Stimulated activated naive CD8-positive, alpha-beta T cell treated with anti-CD3 and anti-CD28 coated beads, Interleukin-15, Interleukin-2, amounts not matched to agents 100 ng/mL and 50 ng/mL, for 24 hours (primary cell): ENCODE results near the gene CUL2.
A peak's percentile ranks its signal among the peaks of the same experiment; 100 is the strongest.

ENCODE experiments used
- H3K27ac Mint-ChIP-seq: one replicate; pipeline ENCODE4 v1.8.0; 2021; ENCODE audit warnings: mild to moderate bottlenecking, mixed read lengths
- H3K27me3 Mint-ChIP-seq: one replicate; pipeline ENCODE4 v1.8.0; 2021; ENCODE audit warnings: mixed read lengths
- H3K36me3 Mint-ChIP-seq: one replicate; pipeline ENCODE4 v1.8.0; 2021; ENCODE audit warnings: low read depth, mixed read lengths
- H3K4me1 Mint-ChIP-seq: one replicate; pipeline ENCODE4 v1.8.0; 2021; ENCODE audit warnings: low read depth, mixed read lengths
- H3K4me3 Mint-ChIP-seq: one replicate; pipeline ENCODE4 v1.8.0; 2021; ENCODE audit warnings: mild to moderate bottlenecking, mixed read lengths
- H3K9me3 Mint-ChIP-seq: one replicate; pipeline ENCODE4 v1.8.0; 2021; ENCODE audit warnings: mixed read lengths

Gene CUL2

GRCh38 chr10:35019041-35020024 is 70.8 kb downstream of the CUL2 start:
- Mint-ChIP-seq H3K27ac (peak overlapping the region; percentile 14), H3K9me3 (no peaks in the 10 kb centered on the region), H3K4me1 (no peaks in the 10 kb centered on the region), H3K27me3 (no peaks in the 10 kb centered on the region), H3K4me3 (no peak overlapping the region), H3K36me3 (peaks cover 41% of the 10 kb centered on the region)

DNA sequence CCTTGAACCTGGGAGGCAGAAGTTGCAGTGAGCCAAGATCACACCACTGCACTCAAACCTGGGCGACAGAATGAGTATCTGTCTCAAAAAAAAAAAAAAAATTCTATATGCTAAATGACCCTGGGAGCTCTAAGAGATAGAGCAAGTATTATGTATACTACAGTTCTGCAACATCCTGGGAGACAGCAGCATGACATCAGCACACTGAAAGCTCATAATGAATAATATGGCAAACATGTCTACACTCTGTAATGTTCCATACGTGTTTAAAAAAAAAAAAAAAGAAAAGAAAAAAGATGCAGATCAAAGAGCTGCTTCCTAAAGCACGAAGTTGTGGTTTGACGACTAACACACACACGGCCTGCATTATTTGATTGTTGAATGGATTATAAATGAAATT is 72.5 kb downstream of the CUL2 start:
- no peak overlapping the region for H3K27ac Mint-ChIP-seq

DNA sequence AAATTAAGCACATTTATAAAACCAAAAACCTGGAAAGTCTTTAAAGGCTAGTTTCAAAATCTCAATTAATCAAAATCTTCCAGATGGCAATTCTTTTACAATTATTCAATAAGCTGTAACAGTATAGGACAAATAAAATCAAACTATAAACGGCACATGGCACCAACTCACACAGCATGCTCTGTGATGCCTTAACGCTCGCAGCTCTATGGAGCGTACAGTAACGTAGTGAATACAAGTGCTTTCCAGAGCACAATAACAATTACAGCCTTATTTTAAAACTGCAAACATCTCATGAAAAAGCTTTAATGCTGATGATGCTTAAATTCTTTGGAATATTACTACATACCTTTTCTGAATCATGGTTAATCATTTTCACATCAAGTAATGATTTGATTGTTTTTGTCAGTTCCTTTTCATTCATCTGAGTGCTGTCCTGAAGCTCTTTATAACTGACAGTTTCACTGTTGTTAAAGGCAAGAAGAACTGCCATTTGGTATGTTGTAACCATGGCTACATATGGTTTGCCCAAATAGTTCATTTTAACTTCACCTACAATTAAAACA is 74.2 kb downstream of the CUL2 start:
- Mint-ChIP-seq H3K4me1 (no peaks in the 10 kb centered on the region), H3K9me3 (no peaks in the 10 kb centered on the region), H3K27ac (no peak overlapping the region), H3K27me3 (no peaks in the 10 kb centered on the region), H3K4me3 (no peak overlapping the region), H3K36me3 (peaks cover 44% of the 10 kb centered on the region)

More for the DNA sequence above, 72.5 kb downstream of the CUL2 start:
- Mint-ChIP-seq H3K36me3 (peaks cover 41% of the 10 kb centered on the region), H3K4me1 (no peaks in the 10 kb centered on the region), H3K9me3 (no peaks in the 10 kb centered on the region), H3K4me3 (no peak overlapping the region), H3K27me3 (no peaks in the 10 kb centered on the region)

DNA sequence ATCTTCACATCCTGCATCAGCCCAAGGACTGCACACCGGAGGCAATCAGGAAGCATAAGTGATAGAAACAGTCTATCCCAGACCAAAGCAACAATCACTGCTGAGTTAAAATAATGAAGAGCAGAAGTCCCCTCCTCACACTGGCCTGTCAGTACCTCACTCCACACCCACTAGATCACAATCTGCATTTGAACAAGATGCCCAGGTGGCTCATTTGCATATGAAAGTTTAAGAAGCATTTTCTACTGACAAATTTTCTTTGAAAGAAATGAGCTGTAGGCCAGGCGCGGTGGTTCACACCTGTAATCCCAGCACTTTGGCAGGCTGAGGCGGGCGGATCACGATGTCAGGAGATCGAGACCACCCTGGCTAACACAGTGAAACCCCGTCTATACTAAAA is 77.4 kb downstream of the CUL2 start:
- no peaks in the 10 kb centered on the region for H3K27me3 Mint-ChIP-seq
- H3K9me3 Mint-ChIP-seq: no peaks in the 10 kb centered on the region
- no peak overlapping the region for H3K4me3 Mint-ChIP-seq
- no peak overlapping the region for H3K27ac Mint-ChIP-seq
- H3K4me1 Mint-ChIP-seq: no peaks in the 10 kb centered on the region
- peaks cover 49% of the 10 kb centered on the region for H3K36me3 Mint-ChIP-seq

- no peak overlapping the region for H3K27ac Mint-ChIP-seq
- no peak overlapping the region for H3K4me3 Mint-ChIP-seq
- H3K27me3 Mint-ChIP-seq: no peaks in the 10 kb centered on the region
- H3K36me3 Mint-ChIP-seq: peaks cover 50% of the 10 kb centered on the region
- no peaks in the 10 kb centered on the region for H3K4me1 Mint-ChIP-seq
- H3K9me3 Mint-ChIP-seq: no peaks in the 10 kb centered on the region
Measured at GRCh38 chr10:35011771-35012191, 78.4 kb downstream of the CUL2 start.

GRCh38 chr10:35007858-35008301 is 82.3 kb downstream of the CUL2 start:
- H3K4me1 Mint-ChIP-seq: no peaks in the 10 kb centered on the region
- no peak overlapping the region for H3K27ac Mint-ChIP-seq
- H3K36me3 Mint-ChIP-seq: peaks cover 36% of the 10 kb centered on the region
- H3K9me3 Mint-ChIP-seq: no peaks in the 10 kb centered on the region
- H3K4me3 Mint-ChIP-seq: no peak overlapping the region
- no peaks in the 10 kb centered on the region for H3K27me3 Mint-ChIP-seq

GRCh38 chr10:35006836-35007235 is 83.3 kb downstream of the CUL2 start:
- Mint-ChIP-seq H3K4me1 (no peaks in the 10 kb centered on the region), H3K4me3 (no peak overlapping the region), H3K36me3 (peaks cover 26% of the 10 kb centered on the region), H3K27ac (no peak overlapping the region), H3K27me3 (no peaks in the 10 kb centered on the region), H3K9me3 (no peaks in the 10 kb centered on the region)

GRCh38 chr10:35005868-35006267 is 84.3 kb downstream of the CUL2 start:
- Mint-ChIP-seq H3K27me3 (no peaks in the 10 kb centered on the region), H3K4me1 (no peaks in the 10 kb centered on the region), H3K9me3 (no peaks in the 10 kb centered on the region), H3K4me3 (no peak overlapping the region), H3K27ac (peak overlapping the region; percentile 0), H3K36me3 (peaks cover 20% of the 10 kb centered on the region)

- Mint-ChIP-seq H3K27ac (no peak overlapping the region), H3K27me3 (no peaks in the 10 kb centered on the region), H3K9me3 (no peaks in the 10 kb centered on the region), H3K36me3 (peaks cover 10% of the 10 kb centered on the region), H3K4me3 (no peak overlapping the region), H3K4me1 (no peaks in the 10 kb centered on the region)
Measured at GRCh38 chr10:35004651-35005050, 85.5 kb downstream of the CUL2 start.

DNA sequence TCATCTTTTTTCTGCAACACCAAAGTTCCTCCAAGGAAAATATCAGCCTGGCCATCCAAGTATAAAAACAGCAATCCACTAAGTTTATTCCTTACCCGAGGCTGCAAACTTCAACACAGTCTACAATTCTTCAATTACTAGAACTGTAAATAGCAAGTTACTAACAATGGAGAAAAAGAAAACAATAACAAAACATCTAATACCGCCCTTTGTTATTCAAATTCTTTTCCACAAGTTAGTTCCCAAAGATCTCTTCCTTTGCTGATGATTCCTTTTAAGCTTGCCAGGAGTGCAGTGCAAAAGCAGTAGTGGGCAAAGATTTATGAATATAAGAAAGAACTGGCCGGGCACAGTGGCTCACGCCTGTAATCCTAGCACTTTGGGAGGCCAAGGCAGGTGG is 86.2 kb downstream of the CUL2 start:
- Mint-ChIP-seq H3K27me3 (no peaks in the 10 kb centered on the region), H3K4me1 (no peaks in the 10 kb centered on the region), H3K4me3 (no peak overlapping the region), H3K9me3 (no peaks in the 10 kb centered on the region), H3K36me3 (peaks cover 10% of the 10 kb centered on the region), H3K27ac (no peak overlapping the region)

- Mint-ChIP-seq H3K27ac (no peak overlapping the region), H3K9me3 (no peaks in the 10 kb centered on the region), H3K4me1 (no peaks in the 10 kb centered on the region), H3K36me3 (no peaks in the 10 kb centered on the region), H3K27me3 (no peaks in the 10 kb centered on the region), H3K4me3 (no peak overlapping the region)
Measured at GRCh38 chr10:35000936-35001335, 89.2 kb downstream of the CUL2 start.

DNA sequence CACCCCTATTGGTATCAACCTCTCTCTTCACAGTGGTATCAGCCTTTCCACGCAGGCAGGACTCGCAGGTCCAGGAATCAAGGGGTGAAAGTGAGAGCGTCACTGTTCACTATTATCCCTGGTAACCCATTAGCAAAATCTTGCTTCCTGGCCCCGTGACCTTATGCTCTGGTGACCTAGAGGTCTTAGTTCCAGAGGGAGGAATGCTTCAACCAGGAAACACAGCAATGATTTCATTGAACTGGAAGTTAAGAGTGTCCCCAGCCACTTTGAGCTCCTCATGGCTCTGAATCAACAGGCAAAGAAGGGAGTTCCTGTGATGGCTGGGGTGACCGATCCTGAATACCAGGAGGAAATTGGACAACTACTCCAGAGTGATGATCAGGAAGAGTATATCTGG is 90.6 kb downstream of the CUL2 start:
- H3K4me3 Mint-ChIP-seq: no peak overlapping the region
- H3K9me3 Mint-ChIP-seq: no peaks in the 10 kb centered on the region
- H3K27ac Mint-ChIP-seq: no peak overlapping the region
- H3K27me3 Mint-ChIP-seq: no peaks in the 10 kb centered on the region
- no peaks in the 10 kb centered on the region for H3K36me3 Mint-ChIP-seq
- peaks cover 7% of the 10 kb centered on the region for H3K4me1 Mint-ChIP-seq

DNA sequence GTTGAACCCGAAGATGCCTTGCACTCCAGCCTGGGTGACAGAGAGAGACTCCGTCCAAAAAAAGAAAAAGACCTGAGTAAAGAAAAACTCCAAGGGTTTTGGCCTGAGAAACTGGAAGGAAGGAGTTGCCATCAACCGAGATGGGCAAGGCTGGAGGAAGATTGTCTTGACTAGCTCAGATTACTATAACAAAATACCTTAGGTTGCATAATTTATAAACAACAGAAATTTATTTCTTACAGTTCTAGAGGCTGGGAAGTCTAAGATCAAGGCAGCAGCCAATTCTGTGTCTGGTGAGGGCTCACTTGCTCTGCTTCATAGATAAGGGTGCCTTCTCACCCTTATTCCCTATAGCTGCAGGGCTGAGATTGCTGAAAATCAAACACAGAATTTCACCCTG is 91.2 kb downstream of the CUL2 start:
- no peaks in the 10 kb centered on the region for H3K36me3 Mint-ChIP-seq
- H3K9me3 Mint-ChIP-seq: no peaks in the 10 kb centered on the region
- H3K4me1 Mint-ChIP-seq: peaks cover 12% of the 10 kb centered on the region
- H3K4me3 Mint-ChIP-seq: no peak overlapping the region
- H3K27ac Mint-ChIP-seq: no peak overlapping the region
- H3K27me3 Mint-ChIP-seq: no peaks in the 10 kb centered on the region

DNA sequence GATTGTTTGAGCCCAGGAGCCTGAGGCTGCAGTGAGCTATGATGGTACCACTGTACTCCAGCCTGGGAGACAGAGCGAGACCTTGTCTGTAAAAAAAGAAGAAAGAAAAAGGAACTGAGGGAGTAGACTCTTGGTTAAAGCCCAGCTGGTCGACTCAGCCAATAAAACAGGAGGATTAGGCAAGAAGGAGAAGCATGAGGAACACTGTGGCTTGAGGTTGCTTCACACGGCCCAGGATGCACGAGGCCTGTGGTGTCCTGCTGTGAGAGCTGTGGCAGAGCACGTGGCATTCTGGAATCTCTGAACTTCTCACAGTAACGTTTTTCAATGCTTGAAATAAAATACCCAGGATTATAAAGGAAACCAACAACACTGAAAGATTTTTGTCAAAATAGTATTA is 93.3 kb downstream of the CUL2 start:
- Mint-ChIP-seq H3K36me3 (no peaks in the 10 kb centered on the region), H3K4me1 (peaks cover 12% of the 10 kb centered on the region), H3K9me3 (no peaks in the 10 kb centered on the region), H3K27ac (no peak overlapping the region), H3K4me3 (no peak overlapping the region), H3K27me3 (no peaks in the 10 kb centered on the region)

GRCh38 chr10:34995925-34996324 is 94.2 kb downstream of the CUL2 start:
- Mint-ChIP-seq H3K27me3 (no peaks in the 10 kb centered on the region), H3K36me3 (no peaks in the 10 kb centered on the region), H3K9me3 (no peaks in the 10 kb centered on the region), H3K4me3 (no peak overlapping the region), H3K4me1 (peaks cover 12% of the 10 kb centered on the region), H3K27ac (peak overlapping the region; percentile 4)
